Neural cell (in vitro differentiated cells): Measurements from ENCODE around the gene KIF13A.

Source experiments
- CTCF ChIP-seq: fragments of 450-650 bp; IDR thresholded peaks from 2 replicates; pipeline ENCODE4 v1.5.1; 2014; ENCODE audit warnings: antibody characterized with exemption, mild to moderate bottlenecking, moderate library complexity; ENCODE audit not compliant: poor library complexity, severe bottlenecking
- EP300 ChIP-seq: fragments of 450-650 bp; conservative IDR thresholded peaks from 2 replicates; pipeline ENCODE4 v1.6.1; 2014; ENCODE audit warnings: antibody characterized with exemption, mild to moderate bottlenecking, moderate library complexity; ENCODE audit not compliant: poor library complexity, severe bottlenecking
- EZH2 ChIP-seq: fragments of 200-600, 300-800 bp; shearing (Covaris generic), sonication (generic); IDR thresholded peaks from 2 replicates; pipeline ENCODE4 v1.6.1; 2014; ENCODE audit warnings: antibody characterized with exemption, low read length, borderline replicate concordance, mild to moderate bottlenecking; ENCODE audit not compliant: insufficient read depth, poor library complexity, severe bottlenecking
- POLR2AphosphoS5 ChIP-seq: IDR thresholded peaks from 2 replicates; pipeline ENCODE4 v1.6.1; 2012
- REST ChIP-seq: IDR thresholded peaks from 2 replicates; pipeline ENCODE4 v1.6.1; 2012; ENCODE audit warnings: borderline replicate concordance

- TF ChIP-seq CTCF (no peak), POLR2AphosphoS5 (no peak), EP300 (no peak), EZH2 (no peak), REST (no peak)
Measured at GRCh38 chr6:17938901-17939300, 48.5 kb downstream of the KIF13A start.
